Measurements from ENCODE around the gene APOD.
"Not testable (repeated sequence)": the region's sequence is repeated elsewhere in the genome, so short reads cannot be mapped to it uniquely, and the experiment has no call there.

APOD gene

DNA sequence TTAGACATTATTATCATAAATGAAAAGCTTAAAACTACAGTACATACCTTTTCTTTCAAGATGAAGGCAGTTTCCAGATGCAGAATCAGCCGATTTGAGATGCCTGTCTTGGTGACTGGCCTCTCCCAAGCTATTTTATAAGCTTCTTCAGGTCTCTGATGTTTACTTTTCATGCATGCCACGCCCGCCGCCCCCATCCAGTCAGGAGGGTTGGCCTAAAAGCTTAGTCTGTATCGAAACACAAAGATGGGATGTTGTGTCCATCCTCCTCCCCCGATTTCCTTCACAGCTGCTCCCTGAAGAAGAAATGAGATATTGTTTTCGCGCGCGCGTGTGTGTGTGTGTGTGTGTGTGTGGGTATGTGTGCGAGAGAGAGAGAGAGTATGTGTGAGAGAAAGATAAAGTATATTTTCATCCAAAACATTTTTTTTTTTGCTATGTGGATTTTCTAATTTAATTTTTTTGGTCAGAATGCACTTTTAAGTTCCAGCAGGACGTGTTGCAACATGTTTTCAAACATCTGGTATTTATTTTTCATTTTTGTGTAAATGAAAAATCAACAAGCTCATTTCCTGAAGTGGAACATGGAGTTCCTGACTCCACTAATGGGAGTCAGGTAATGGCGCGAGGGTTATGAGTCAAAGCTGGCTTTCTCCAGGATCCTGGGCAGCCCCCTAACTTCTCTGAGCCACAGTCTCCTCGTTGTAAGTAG lies at the start of gene APOD:
Gene APOD (minus strand): TSS at position 110 of the 712 bp plus-strand sequence. CDS start 4,479 bp downstream, outside the sequence.
- DNase-seq, result no peak

DNA sequence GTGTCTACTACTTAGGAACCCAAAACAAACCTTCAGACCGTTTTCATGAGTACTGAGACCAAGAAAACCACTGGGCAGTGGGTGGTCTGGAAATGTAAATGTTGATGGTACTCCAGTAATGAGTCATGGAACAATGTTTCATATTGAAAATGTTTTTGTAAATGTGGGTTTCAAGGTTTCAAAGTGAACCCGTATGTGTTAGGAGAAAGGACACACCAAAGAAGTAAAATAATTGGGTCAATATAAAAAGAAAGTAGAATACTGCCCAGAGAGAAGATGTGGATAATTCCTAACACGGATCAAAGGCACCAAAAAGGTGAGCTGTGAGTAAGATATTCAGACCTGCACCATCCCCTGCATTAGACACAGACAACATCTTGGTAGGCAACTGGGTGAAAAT lies 49.6 kb upstream of the APOD start:
- not testable (repeated sequence) for DNase-seq

- DNase-seq, result not testable (repeated sequence)
Measured at GRCh38 chr3:195632501-195633185, 48.9 kb upstream of the APOD start.

DNA sequence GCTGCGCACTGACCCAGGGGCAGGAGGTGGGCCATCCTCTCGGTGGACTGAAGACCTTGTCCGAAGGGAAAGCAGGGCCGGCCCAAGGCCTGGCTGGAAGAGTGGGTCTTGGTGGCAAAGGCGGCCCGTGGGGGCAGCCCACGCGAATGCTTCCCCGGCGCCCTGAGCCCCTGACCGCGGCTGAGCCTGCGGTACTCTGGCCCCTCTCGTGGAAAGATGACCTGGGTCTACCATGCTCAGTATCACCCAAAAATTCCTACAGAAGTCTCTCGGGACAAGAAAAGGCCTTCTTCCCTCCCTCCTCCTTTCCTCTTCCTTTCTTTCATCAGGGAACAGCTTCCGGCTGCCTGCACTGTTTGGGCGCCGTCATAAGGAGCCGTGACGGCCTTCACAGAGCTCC lies 48.3 kb upstream of the APOD start:
- not testable (repeated sequence) for DNase-seq

DNA sequence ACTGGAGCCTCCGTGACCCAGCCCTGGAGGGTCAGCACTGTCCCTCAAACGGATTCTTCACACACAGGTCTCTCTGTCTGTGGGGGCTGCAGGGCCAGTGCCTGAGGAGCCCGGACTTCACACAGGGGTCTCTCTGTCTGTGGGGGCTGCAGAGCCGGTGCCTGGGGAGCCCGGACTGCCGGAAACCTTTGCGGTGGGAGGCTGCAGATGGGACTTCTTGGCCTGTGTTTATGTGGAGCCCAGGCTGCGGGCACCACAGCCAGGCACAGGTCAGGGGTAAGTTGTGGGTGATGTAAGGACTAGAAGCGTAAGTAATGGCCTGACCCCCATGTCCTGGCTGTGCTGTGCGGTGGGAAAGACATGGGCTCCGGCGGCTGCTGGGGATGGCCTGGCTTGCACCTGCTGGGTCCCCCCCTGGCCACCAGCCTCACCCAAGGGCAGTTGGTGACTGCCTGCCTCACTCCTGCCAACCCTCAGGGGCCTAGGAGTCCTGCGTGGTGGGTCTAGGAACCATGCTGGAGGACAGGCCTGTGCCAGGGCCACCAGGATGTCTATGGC lies 47.3 kb upstream of the APOD start:
- DNase-seq, result not testable (repeated sequence)

DNA sequence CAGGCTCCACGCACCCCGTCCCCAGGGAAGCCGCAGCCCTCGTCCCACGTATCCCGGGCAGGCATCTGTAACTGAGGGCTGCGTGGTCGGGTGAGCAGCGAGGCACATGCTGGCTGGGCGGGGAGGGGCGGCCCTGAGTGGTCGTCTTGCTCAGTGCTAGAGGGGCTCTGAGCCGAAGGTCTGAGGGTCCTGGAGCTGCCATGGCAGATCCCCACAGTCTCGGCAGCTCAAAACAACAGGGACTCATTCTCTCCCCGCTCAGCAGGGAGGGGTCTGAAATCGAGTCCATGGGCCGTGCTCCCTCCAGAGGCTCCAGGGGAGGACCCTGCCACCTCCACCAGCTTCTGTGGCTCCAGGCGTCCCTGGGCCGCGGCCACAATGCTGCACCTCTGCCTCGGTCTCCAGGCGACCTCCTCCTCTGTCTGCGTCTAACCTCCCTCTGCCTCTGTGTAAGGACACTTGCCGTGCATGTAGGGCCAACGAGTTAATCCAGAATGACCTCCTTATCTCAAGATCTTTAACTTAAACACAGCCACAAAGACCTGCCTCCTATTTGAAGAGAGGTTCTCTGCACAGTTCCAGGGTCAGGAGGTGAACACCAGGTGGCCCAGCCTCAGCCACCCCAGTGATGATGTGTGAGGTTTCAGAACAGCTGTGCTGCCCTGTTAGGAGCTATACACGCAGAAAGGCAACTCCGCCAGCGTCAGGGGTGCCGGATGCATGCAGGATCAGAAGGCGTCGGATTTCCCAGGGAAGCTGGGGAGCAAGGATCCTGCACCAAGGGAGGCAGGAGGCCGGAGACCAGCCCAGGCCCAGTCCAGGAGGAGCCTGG lies 46.6 kb upstream of the APOD start:
- DNase-seq, result not testable (repeated sequence)

- not testable (repeated sequence) for DNase-seq
Measured at GRCh38 chr3:195629682-195630081, 45.9 kb upstream of the APOD start.

- DNase-seq, result not testable (repeated sequence)
Measured at GRCh38 chr3:195628386-195628920, 44.7 kb upstream of the APOD start.

- DNase-seq, result not testable (repeated sequence)
Measured at GRCh38 chr3:195627515-195628385, 44.0 kb upstream of the APOD start.

DNA sequence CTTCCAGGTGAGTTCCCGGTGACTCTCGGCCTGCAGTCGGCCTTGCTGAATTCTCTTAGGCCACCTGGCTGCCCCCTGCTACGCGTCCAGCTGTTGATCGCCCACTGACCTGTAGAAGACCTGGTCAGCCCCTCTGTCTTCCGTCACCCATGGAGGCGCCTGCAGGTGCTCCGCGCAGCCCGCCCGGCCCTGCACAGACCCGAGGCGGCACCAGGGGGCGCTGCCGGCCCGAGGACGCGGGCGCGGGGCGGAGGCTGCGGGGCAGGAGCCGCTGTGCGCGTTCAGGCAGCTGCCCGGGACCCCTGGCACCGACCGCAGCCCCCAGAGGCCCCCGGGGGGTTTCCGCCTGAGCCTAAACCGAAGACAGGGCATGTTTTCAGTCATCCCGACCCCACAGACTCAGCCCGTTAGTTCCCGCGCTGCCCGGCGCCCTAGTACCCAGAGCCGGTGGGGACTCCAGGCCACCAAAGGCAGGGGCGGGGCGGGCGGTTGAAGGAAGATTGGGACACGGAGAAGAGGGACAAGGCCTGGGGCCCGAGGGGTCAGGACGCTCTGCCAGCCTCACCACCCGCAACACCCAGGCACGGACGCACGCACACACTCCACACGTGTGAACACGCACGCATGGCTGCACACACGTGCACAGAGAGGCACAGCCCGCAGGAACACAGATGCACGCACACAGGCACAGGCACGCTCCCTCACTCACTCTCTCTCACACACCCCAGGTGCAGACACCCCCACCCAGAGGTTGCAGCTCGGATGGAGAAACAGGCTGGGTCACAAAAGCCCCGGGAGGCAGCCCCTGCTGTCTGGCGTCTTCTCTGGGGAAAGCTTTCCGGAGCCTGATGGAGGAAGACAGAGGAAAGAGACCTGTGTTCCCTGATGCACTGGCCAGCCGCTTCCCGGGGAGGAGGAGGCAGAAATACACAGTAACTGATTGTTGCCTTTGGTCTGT lies 41.1 kb upstream of the APOD start:
- DNase-seq, result not testable (repeated sequence)

DNA sequence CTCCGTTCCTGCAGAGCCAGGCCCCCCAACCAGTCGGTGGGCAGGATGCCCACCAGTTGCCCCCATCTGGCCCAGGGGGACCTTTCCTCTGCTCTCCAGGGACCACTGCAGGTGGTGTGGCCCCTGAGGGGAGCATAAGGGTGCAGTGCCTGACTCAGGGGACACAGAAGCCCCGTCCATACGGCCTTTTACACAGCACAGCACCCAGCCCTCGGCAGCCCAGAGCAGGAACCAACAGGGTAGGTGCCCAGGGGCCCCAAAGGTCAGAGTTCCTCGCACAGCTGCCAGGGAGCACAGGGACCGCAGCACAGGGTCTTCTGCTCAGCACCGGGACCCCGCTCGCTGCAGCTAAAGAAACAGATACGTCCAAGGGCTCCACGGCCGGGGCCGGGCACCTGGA lies 40.4 kb upstream of the APOD start:
- not testable (repeated sequence) for DNase-seq

- not testable (repeated sequence) for DNase-seq
Measured at GRCh38 chr3:195623217-195623965, 39.7 kb upstream of the APOD start.

DNA sequence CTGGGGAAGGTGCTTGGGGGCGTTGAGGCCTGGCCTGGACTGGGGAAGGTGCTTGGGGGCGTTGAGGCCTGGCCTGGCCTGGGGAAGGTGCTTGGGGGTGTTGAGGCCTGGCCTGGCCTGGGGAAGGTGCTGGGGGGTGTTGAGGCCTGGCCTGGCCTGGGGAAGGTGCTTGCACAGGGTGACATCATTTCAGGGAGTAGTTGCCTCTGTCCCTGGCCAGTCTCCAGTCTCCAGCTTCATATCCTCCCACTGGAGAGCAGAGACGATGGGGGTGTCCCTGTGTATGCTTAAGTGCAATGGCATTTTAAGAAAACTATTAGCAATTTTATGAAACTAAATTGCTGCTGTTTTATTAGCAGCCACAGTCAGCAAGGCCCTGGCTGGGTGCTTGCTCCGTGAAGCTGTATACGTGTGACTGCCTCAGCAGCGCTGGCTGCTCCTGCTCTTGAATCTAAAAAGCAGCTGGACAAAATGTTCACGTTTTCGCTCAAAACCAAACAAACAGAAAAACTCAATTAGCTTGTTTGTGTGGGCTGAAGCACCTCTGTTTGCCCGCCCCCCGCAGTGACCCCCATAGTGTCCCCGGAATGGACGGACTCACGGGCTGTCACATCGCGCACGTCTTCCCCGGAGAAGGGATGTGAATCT lies 38.9 kb upstream of the APOD start:
- not testable (repeated sequence) for DNase-seq

GRCh38 chr3:195622012-195622411 lies 38.3 kb upstream of the APOD start:
- DNase-seq, result not testable (repeated sequence)

- not testable (repeated sequence) for DNase-seq
Measured at GRCh38 chr3:195621095-195621494, 37.4 kb upstream of the APOD start.

GRCh38 chr3:195620476-195620875 lies 36.7 kb upstream of the APOD start:
- DNase-seq, result not testable (repeated sequence)

- not testable (repeated sequence) for DNase-seq
Measured at GRCh38 chr3:195619591-195620369, 36.0 kb upstream of the APOD start.

All from CD4-positive, alpha-beta T cell treated with Interleukin-1 beta for 1 hour (primary cell).